ENCODE data around the gene PAX7.

The PAX7 gene

DNA sequence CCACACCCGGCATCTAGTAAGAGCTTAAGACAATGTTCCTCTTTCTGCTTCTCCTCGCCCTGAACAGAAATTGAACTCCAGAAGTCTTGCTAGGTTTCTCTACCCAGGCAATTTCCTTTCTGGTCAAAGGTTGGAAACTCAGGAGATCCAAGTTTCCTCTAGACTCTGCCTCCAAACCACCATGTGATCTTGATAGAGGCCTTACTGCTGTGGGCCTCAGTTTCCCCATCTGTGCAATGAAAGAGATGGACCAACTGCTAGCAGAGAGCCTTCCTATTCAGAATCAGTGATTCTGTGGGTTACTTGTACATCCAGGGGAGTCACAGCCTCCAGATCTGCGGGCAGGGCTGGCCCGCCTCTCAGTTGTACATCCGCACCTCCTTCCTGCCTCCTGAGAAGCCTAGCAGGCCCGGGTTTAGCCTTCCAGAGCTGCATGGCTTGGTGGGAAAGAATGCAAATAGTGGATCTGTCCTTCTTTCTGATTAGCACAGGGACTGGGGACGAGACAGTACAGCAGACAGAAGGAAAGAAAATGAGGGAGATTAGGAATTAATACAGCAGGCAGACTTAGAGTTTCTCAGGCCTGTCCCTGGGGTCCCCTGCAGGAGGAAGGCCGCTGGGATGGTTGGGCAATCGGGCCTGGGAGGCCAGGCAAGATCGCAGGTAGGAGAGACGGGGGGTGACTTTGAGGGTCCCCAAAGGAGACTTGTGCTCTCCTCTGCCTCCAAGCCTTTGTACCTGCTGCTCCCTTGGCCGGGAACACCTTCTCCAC is 83.9 kb downstream of the PAX7 start:
- TF ChIP-seq, protein P1, sequence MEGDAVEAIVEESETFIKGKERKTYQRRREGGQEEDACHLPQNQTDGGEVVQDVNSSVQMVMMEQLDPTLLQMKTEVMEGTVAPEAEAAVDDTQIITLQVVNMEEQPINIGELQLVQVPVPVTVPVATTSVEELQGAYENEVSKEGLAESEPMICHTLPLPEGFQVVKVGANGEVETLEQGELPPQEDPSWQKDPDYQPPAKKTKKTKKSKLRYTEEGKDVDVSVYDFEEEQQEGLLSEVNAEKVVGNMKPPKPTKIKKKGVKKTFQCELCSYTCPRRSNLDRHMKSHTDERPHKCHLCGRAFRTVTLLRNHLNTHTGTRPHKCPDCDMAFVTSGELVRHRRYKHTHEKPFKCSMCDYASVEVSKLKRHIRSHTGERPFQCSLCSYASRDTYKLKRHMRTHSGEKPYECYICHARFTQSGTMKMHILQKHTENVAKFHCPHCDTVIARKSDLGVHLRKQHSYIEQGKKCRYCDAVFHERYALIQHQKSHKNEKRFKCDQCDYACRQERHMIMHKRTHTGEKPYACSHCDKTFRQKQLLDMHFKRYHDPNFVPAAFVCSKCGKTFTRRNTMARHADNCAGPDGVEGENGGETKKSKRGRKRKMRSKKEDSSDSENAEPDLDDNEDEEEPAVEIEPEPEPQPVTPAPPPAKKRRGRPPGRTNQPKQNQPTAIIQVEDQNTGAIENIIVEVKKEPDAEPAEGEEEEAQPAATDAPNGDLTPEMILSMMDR (IDR thresholded peaks at IDR 0.05; ENCODE audit: borderline replicate concordance, insufficient read depth, low read depth, low read length), result no peak

DNA sequence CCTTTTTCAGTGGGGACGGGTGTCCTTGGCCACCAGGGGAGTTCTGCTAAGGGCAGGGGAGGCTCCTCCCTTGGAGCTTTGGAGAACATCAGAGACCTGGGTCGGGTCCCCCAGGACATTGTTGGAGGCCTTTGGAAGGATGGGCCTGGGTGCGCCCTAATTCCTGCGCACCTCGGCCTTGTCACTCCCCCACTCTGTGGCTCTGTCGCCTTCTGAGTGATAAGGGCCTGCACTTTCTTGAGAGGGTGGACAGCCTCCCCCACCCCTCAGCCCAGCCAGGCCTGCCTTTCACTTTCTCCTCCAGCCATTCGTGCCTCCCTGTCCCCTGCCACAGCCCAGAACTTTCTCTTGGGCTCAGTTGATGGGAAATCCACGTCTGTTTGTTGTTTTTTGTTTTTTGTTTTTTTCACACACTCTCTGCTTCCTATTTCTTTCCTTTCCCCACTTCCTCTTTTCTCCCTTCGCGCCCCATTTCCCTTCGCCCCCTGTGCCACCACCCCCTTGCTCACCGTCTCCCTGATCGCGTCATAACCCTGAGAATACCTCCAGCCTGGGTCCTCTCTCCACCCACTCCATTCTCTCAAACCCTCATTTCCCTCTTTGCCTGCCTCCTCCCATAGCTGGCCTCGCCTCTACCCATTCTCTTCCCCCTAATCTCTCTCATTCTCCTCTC is 85.6 kb downstream of the PAX7 start:
- TF ChIP-seq, protein P1 (IDR thresholded peaks at IDR 0.05; ENCODE audit: borderline replicate concordance, insufficient read depth, low read depth, low read length), result no peak
- no peak overlapping the region for H3K4me3 ChIP-seq (ENCODE audit: low read depth, low read length)

More for the DNA sequence above, 83.9 kb downstream of the PAX7 start:
- H3K4me3 ChIP-seq (ENCODE audit: low read depth, low read length), result no peak overlapping the region

DNA sequence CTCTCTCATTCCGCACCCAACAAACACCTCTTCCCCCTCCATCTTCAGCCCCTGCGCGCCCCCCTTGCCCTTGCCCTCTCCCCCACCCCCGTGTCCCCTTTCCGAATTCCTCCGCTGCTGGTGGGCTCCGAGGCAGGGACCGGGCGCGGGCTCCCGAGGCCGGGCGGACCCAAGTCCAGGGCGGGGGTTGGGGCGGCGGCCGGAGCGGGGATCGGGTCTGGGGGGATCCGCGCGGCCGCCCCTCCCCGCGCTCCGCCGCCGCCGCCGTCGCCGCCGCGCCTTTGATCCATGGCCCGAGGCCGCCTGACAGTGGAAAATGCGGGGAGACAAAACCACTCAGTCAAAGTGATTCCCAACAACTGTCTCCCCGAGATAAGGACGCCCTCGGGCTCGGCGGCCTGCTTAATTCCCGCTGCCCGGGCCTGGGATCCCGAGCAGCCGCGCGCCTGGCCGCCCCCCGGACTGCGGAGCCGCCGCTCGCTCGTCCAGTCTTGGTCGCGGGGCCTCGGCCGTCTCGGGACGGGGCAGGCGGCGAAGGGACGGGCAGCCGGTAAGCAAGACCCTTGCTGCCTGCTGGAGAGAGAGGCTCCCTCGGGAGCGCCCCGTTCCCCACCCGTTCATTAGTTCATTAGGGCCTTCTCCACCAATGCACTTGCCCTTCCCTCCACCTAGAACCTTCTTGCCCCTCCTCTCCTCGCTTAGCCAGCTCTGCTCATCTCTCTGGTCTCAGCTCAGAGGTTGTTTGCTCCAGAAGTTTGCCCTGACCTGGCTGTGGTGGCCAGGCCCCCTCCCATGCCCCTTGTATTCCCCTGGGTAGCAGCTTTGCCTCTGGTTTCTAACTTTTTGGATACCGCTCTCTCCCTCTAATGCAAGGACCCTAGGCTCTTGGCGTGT is 86.4 kb downstream of the PAX7 start:
- H3K4me3 ChIP-seq (ENCODE audit: low read depth, low read length), result no peak overlapping the region
- TF ChIP-seq, protein P1 (IDR thresholded peaks at IDR 0.05; ENCODE audit: borderline replicate concordance, insufficient read depth, low read depth, low read length), result no peak

DNA sequence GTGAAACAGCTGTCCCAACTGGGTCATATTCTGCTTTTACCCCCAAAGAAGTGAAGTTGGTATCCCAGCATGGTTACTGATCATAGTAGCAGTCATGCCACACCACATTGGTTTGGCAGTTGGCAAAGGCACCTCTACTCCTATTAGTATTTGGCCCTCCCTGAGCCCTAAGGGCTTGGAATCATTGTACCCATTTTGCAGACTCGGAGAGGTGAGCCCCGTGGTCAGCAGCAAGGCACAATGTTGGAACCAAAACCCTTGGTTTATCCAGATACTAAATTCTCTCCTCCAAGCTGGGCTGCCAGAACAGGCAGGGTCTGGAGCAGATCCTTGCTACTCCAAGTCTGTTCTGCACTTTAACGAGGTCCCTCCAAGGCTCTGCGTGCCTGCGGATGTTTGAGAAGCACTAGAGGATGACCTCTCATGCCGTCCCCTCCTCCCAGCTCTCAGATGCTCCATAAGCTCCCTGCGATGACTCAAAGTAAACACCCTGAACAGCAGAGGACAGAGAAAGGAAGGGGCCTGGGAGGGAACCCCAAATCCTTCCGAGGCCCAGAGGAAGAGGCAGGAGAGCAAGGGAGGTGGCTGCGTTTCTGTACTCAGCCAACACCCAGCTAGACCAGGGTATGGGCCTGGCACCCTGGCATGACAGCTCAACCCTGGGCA is 89.3 kb downstream of the PAX7 start:
- no peak overlapping the region for H3K4me3 ChIP-seq (ENCODE audit: low read depth, low read length)

DNA sequence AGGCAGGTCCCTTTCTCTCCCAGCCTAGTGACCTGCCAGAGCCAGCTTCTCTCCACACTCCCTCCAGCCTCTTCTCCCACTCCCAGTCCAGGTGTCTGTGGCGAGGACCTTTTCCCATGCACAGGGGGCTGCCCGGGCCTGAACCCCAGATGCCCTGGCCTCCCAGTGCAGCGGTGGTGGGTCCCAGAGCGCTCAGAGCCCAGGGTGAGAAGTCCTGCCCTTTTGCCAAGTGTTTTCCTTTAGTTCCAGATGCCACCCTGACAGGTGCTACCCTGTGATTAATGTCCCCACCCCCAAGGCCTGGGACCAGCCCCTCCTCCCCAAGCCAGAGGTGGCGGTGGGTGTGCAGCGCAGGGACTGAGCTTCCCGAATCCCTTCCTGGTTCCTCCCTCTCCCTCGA is 90.4 kb downstream of the PAX7 start:
- TF ChIP-seq, protein P1 (IDR thresholded peaks at IDR 0.05; ENCODE audit: borderline replicate concordance, insufficient read depth, low read depth, low read length), result no peak
- no peak overlapping the region for H3K4me3 ChIP-seq (ENCODE audit: low read depth, low read length)

More for the DNA sequence above, 89.3 kb downstream of the PAX7 start:
- TF ChIP-seq, protein P1 (IDR thresholded peaks at IDR 0.05; ENCODE audit: borderline replicate concordance, insufficient read depth, low read depth, low read length), result no peak

DNA sequence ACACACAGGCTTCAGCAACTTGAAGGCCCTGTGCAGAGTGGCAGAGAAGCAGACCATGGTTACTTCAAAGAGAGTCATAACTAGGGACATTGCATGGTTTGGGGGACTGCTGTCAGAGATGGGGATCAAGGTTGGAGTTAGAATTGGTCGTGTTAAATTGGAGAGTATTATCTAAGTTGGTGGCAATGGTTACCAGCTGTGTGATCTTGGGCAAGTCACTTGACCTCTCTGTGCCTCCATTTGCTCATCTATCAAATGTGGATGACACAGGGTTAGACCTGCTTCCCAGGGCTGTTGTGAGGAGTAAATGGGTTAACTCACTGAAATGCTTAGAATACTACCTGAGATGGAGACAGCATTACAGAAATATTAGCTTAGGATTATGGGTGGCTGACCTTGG is 91.1 kb downstream of the PAX7 start:
- TF ChIP-seq, protein P1 (IDR thresholded peaks at IDR 0.05; ENCODE audit: borderline replicate concordance, insufficient read depth, low read depth, low read length), result no peak

More for the DNA sequence above, 91.1 kb downstream of the PAX7 start:
- H3K4me3 ChIP-seq (ENCODE audit: low read depth, low read length), result no peak overlapping the region
